NCI-H524 treated with DMSO at 0.1 percent for 48 hours (cell line): ENCODE measurements around the gene IL1F10.

Source experiments
- DNase-seq: peaks from one replicate; lab custom pipeline; 2025; lab: John Stamatoyannopoulos, UW

IL1F10 gene

DNA sequence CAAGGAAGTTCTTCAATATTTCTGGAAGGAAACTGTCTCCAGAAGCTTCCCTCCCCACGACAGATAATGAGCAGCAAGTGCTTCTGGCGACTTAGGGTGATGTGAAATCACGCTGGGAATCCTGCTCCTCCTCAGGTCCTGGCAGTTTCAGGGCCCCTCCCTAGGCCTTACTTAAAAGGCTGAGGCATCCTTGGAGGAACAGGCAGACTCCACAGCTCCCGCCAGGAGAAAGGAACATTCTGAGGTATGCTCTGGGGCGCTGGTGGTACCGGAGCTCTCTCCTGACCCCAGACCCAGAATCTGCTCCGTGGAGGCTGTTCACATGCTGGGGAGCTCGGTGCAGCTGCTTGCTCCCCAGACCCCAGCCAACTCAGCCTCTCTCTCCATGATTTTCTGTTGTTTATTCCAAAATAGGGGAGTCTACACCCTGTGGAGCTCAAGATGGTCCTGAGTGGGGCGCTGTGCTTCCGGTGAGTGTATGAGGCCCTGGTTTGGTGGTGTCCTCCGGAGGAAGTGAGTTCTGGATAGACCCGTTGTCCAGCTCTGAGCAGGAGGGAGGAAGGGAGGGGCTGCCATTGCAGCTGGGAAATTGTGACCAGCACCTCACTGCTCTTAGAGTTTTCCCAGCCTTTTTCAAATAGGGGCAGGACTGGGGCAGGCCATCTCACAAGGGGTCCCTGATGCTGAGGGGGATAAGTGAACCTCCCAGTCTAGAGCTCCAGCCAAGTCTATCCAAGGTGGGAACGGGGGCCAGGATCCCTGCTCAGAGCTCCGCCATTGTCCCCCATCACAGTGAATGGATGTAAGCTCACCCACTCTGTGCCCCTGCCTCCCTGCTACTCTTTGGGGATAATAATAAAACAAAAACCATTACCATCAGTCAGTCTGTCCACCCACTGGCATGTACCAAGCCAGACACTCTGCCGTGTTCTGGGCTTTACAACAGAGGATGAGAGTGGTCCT lies 8.5 kb upstream of the IL1F10 start, which contains the start of gene IL36RN:
TSS of gene IL36RN (plus strand) at position 201 of the 963 bp plus-strand sequence. CDS start at position 442, 241 bp downstream.
- DNase-seq = no peak

DNA sequence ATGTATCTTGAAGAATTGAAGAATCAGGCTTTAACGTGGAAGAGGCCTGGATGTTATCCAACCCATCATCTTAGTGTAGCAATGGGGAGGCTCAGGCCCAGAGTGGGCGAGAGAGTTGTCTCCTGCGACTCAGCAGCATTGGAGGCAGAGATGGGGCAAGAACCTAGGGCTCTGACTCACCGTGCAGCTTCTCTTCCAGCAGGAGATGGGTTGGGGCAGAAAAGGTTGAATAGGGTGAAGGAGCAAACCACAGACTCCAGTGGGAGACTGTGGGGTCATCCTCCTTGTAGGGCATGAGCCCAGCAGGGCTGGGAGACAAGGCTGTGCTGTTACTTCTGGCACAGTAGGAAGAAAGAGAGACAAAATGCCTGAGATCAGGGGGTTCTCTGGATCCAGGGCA lies 7.4 kb upstream of the IL1F10 start:
- DNase-seq = no peak

DNA sequence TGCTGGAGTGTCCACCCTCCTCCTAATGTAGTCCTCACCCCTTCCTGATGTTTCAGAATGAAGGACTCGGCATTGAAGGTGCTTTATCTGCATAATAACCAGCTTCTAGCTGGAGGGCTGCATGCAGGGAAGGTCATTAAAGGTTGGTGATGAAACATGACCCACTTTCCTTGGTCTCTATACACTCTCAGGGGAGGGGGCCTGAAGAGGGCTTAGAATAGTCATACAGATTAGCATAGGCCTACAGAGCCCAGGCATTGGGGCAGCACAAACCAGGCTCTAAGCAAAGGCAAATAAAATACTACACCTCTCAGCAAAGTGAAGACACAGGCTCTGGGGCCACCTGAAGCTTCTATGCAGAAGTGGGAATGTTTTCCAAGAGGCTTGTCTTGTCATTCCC lies 7.0 kb upstream of the IL1F10 start:
- no peak for DNase-seq

DNA sequence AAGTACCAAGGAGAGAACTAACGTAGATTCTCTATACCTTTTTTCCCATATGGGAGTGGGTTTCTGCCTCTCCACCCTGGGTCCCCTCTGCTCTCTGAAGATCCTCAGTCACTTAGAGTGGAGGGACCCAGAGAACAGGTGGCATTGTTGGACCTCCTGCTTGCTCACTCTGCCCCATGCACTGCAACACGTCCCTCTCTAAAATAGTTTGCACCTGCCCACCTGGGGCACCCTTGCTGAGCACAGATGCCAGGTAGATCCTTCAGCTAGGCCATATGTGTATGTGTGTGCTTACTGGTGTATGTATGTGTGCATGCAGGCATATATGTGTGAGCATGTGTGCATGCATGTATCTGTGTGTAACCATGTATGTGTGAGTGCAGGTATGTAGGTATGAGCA lies 6.5 kb upstream of the IL1F10 start:
- no peak for DNase-seq

DNA sequence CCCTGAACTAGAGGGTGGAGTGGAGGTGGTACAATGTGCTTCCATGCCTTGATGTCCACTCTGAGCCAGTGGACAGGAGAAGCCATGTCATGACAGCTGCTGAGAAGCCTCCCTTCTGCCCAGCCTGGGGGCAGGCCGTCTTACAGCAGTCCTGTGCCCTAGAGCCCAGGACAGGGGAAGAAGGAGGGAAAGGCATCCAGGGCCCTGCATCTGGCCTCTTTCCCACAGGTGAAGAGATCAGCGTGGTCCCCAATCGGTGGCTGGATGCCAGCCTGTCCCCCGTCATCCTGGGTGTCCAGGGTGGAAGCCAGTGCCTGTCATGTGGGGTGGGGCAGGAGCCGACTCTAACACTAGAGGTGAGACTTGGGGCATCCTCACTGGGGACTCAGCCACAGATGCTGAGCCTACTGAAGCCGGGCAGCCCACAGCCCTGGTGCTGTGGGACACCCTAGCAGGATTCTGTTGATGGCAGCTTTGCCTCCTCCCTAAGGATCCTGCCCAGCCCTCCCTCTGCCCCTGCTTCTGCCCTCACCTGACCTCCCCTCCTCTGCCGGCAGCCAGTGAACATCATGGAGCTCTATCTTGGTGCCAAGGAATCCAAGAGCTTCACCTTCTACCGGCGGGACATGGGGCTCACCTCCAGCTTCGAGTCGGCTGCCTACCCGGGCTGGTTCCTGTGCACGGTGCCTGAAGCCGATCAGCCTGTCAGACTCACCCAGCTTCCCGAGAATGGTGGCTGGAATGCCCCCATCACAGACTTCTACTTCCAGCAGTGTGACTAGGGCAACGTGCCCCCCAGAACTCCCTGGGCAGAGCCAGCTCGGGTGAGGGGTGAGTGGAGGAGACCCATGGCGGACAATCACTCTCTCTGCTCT lies 5.6 kb upstream of the IL1F10 start:
- no peak for DNase-seq

DNA sequence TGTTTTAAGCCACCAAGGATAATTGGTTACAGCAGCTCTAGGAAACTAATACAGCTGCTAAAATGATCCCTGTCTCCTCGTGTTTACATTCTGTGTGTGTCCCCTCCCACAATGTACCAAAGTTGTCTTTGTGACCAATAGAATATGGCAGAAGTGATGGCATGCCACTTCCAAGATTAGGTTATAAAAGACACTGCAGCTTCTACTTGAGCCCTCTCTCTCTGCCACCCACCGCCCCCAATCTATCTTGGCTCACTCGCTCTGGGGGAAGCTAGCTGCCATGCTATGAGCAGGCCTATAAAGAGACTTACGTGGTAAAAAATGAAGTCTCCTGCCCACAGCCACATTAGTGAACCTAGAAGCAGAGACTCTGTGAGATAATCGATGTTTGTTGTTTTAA lies 3.5 kb upstream of the IL1F10 start:
- DNase-seq = no peak

DNA sequence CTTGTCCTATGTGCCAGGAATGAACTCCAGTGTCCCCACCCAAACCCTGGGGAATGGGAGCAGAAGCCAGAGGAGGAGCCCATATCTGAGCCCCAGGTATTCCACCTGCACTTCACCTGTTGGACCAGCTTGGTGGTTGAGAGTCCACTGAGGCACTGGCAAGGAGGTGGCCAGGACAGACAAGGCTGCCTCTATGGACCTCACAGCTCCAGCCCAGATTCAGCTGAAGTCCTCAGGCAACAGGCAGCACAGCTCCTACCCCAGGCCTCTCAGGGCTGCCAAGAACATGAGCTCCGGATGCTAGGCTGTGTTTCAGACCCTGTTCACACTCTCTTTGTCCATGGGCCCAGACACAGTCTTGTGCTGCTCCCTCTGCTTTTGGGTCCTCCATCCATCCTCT lies 2.9 kb upstream of the IL1F10 start:
- no peak for DNase-seq

DNA sequence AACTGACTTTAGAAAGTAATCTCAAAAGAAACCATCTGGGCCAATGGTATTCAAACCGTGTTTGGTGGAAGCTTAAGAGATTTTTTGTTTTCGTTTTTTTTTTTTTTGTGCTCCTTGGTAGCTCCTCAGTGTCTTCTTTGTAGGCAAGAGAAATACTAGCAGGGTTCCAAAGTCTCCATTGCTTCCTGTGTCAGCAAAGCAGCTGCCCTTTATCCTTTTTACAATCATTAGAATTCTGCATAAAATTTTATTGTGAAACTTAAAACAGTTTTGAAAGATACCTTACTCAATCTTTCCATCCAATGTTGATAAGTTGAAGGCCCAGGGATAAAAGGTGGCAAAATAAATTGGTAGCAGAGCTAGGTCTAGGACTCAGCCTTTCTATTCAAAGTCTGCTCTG lies 479 bp downstream of the IL1F10 start:
- no peak for DNase-seq

DNA sequence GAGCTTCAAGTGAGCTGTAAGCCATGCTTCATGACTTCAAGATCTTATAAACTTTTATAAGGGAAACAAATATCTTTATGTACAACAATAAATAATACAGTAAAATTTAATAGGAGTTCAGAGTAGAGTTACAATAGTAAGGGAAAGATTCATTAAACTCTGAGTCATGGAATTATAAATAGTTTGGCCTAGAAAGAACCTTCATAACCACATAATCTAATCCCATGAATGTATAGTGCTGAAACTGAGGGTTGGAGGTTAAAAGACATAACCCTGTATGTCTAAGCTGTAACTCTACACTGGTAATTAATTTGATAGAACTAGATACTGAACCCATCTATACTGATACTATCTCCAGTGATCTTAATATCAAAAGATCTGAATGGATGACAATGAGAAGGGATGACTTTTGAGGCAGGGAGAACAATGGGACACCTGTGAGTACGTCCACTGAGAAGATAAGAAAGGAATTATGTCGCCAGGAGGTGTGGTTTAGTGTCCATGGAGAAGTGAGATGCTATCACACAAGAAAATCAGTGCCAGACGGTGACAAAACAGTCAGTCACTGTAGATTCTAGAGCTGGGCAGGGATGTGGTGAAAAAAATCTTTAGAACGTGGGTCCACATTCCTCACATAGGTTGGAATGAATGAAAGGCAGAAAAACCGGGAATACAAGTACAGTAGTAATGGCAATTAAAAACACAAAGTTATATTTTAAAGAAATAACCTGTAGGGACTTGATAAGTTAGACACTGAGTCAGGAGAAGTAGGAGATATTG lies 1.1 kb downstream of the IL1F10 start:
- no peak for DNase-seq

DNA sequence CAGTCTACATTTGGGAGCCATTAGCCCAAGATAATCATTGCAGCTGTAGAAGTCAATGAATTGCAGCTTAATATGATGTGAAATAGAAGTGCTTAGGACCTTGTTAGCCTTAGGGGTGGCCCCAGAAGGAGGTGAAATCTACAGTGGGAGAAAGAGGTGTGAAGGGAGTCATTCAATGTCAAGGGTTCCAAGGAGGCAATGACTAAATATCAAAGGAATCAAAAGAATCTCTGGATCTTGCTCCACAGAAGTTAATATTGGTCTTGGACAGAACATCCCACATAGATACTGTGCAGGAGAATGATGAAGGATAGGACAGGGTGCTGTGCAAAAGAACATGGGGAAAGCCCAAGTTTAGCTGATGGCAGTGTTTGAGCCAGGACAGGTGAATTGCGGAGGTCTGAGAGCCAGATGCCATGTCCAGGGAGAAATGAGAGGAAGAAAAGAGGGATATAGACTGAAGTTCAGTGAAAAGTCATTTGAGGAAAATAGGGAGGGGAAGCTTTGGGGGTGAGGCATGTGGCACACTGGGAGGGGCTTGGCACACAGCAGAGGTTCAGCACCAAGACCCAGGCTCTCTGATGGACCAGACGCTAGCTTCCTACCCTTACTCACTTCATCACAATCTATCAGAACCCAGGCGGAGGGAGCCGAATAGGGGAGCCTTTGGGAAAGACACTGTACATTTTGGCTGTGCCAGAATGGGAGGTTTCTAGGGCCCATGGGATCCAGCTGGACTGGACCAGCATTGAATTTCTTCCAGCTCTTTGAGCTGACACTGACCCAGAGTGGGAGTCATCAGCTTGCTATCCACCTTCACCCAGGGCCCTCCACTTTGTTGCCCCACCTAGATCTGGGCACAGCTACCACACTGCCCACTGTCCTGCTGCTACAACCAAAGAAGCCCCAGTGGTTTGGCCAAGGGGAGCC lies 2.2 kb downstream of the IL1F10 start:
- DNase-seq = no peak

DNA sequence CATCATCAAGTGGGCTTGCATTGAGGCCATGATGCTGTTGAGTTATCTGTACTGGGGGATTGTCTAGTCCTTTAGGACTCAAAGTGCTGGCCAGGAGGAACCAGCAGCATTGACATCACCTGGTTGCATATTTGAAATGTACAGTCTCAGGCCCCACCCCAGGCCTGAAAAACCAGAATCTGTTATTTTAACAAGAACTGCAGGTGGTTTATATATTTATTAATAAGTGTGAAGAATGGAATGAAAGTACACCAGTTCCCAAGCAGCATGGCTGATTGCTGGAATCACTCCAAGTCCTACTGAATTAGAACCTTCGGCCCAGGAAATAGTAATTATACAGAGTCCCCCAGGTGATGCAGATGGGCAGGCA lies 2.8 kb downstream of the IL1F10 start:
- no peak for DNase-seq

DNA sequence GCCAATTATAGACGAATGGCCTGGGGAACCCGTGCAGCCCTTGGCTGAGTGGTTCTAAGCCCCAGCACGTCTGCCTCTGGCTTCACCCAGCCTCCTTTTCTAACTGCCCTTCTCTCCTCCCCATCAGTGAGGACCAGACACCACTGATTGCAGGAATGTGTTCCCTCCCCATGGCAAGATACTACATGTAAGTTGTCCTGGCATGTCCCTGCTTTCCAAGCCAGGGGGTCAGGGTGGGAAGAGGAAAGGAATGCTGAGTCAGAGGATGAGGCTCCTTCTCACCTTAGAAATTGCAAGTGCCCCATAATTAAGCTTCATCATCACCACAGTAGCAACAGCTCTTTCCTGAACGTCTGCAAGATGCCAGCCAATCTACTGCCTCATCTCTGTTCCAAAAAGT lies 4.8 kb downstream of the IL1F10 start:
- no peak for DNase-seq

DNA sequence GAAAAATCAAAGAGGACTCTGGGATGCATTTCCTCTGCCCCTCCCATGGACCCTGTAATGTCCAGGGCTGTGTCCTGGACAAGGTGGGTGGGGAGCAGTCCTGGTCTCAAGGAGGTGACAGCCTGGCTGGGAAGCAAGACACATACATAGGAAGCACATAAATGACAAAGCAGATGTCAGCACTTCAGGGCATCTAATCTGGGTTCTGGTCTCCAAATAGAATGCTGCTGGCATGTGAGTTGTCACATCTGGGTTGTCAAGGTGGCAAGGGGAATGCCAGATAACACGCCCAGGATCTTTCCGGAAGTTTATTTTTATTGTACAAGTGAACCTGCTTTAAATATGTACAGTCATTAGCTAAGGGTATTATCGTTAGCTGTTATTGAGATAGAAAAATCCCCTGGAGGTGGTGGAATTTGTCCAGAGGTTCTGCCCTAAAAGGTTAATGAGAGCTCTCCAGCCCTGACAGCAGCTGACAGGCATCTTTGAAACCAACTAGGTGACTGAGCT lies 5.6 kb downstream of the IL1F10 start:
- DNase-seq = no peak

DNA sequence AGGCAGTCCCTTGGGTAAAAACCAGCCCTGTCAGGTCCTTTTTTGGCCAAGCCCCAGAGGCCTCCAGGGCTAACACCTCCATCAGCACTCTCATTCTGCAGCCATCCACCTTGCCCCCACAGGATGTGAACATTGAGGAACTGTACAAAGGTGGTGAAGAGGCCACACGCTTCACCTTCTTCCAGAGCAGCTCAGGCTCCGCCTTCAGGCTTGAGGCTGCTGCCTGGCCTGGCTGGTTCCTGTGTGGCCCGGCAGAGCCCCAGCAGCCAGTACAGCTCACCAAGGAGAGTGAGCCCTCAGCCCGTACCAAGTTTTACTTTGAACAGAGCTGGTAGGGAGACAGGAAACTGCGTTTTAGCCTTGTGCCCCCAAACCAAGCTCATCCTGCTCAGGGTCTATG lies 7.3 kb downstream of the IL1F10 start:
- no peak for DNase-seq

DNA sequence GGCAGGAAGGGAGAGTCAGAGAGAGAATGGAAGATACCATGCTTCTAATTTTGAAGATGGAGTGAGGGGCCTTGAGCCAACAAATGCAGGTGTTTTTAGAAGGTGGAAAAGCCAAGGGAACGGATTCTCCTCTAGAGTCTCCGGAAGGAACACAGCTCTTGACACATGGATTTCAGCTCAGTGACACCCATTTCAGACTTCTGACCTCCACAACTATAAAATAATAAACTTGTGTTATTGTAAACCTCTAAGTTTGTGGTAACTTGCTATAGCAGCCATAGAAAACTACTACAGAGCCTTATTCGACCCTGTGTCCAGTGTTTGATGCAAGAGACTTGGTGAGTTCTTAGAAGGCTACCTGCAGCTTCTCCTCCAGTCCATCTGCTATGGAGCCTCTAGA lies 7.8 kb downstream of the IL1F10 start:
- no peak for DNase-seq

DNA sequence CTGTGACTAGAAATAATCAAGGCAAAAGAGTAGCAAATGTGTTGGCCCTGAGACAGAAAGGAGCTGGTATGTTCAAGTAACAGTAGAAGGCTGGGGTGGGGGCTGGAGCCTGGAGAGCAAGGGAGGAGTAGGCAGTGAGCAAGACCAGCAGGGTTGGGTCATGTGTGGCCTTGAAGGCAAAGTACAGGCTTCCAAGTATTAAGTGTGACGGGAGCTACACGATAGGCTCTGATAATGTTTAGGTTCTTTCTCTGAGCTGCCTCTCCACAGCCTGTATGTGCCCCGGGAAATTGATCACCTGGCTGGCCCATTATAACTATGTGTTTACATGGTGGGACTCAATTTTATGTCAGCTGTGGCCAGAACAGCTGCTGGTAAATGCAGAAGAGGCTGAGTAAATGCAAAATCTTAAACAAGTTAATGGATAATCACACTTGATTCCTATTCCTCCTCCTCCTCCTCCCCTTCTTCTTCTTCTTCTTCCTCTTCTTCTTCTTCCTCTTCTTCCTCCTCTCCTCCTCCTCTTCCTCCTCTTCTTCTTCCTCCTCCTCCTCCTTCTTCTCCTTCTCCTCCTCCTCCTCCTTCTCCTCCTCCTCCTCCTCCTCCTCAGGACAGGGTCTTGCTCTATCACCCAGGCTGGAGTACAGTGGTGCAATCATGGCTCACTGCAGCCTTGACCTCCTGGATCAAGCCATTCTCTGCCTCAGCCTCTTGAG lies 9.3 kb downstream of the IL1F10 start:
- no peak for DNase-seq

DNA sequence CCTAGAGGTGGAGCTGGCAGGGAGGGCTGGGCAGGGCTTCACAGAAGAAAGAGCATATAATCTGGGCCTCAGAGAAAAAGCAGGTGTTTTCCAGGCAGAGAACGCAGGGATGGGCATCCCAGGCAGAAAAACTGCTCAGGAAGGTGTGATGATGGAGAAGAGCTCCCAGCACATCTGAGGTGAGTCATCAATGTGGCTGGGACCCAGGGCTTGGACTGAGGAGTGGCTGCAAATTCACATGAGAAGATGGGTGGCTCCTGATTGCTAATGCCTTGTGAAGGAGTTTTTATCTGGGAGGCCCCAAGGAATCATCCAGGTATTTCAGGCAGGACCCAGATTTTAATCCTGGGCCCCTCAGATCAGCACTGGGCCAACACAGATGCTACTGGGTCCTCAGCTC lies 10.2 kb downstream of the IL1F10 start:
- no peak for DNase-seq

DNA sequence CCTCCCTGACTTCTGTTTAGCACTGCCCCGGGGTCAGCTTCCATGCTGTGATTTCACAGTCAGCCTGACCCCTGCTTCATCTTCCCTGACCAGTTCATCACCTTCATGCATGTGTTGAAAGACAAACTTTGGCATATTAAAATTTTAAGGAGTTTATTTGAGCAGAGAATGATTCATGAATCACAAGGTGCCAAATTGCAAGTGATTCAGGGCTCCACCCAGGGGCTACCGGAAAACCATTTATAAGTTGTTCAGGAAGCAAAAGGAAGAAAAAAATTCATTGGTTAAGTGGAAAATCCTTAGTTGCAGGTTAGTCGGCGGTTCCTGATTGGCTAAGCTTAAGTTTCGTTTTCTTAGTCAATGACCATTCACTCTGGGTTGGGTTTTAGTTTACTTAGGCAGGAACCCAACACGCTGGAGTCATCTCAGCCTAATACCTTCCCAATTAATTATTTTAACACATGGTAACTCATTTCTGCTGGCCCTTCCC lies 10.6 kb downstream of the IL1F10 start:
- no peak for DNase-seq

DNA sequence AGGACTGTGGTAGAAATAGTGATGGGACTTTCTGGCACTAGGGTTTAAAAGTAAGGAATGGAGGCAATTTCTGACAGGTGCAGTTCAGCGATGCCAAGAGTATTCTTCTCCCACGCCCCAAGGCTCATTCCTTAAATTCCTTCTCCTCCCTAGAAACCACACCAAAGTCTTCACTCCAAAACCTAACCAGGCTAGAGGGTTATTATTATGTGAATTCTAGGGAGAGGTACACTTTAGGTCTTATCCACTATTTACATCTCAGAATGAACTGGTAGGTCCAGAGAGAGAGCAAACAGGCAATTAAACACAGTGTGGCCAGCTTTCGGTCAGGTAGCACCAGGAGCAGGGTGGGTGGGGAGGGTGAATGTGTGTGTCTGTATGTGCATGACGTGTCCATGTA lies 11.4 kb downstream of the IL1F10 start:
- no peak for DNase-seq

DNA sequence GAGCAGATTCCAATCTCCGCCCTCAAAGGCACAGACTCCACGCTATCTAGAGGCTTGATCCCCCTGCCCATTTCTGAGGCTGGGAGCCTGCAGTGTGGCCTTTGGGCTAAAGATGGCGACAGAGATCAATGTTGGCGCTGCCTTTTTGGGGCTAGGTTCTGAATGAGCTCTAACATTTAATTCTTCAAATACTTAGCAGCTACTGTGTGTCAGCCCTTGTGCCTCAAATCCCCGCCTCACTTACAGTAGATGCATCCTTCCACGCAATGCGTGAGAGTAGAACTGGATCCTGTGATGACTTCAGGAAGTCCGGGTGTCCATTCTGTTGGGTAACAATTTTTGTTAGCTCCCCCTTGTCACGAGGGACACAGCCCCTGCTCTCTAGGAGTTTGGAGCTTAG lies 12.4 kb downstream of the IL1F10 start:
- no peak for DNase-seq
